ENCODE data around the gene ZCCHC24. TPM values are rescaled to one million over a fixed set of nuclear protein-coding genes. Genes with fewer than 3 reads are reported as not detected.

The ZCCHC24 gene
- total RNA-seq, 1 donor from 2014 or later = 5.9 TPM

GRCh38 chr10:79458483-79458882 lies 13.1 kb upstream of the ZCCHC24 start:
- Mint-ChIP-seq H3K9me3 (peaks cover 7% of the 10 kb centered on the region), H3K4me1 (no peaks in the 10 kb centered on the region), H3K27ac (no peak overlapping the region), H3K36me3 (no peaks in the 10 kb centered on the region), H3K27me3 (ENCODE audit: insufficient read depth, low read depth) (no peaks in the 10 kb centered on the region), H3K4me3 (no peak overlapping the region)
- Histone ChIP-seq H3K4me1 (no peaks in the 10 kb centered on the region), H4K20me1 (ENCODE audit: low read depth) (no peaks in the 10 kb centered on the region), H3K4me2 (no peak overlapping the region), H3F3A (ENCODE audit: low read depth) (no peaks in the 10 kb centered on the region), H3K4me3 (no peak overlapping the region), H3K27me3 (peaks cover 14% of the 10 kb centered on the region), H3K9ac (no peak overlapping the region), H3K9me3 (ENCODE audit: low read depth) (no peaks in the 10 kb centered on the region), H2AFZ (replicated peaks) (no peak overlapping the region), H3K27ac (no peak overlapping the region), H3K36me3 (no peaks in the 10 kb centered on the region), H3K79me2 (ENCODE audit: low read depth) (no peaks in the 10 kb centered on the region)
- TF ChIP-seq EZH2 (IDR thresholded peaks at IDR 0.05) = no peak
- TF ChIP-seq EZH2phosphoT487 (IDR thresholded peaks at IDR 0.05) = no peak
- no peak for TF ChIP-seq CTCF (IDR thresholded peaks at IDR 0.05)
- no peak for DNase-seq (ENCODE audit: low spot score)

GRCh38 chr10:79457256-79457785 lies 11.9 kb upstream of the ZCCHC24 start:
- no peak overlapping the region for H2AFZ ChIP-seq (replicated peaks)
- no peak for TF ChIP-seq EZH2 (IDR thresholded peaks at IDR 0.05)
- H3F3A ChIP-seq (ENCODE audit: low read depth) = no peaks in the 10 kb centered on the region
- peaks cover 14% of the 10 kb centered on the region for H3K27me3 ChIP-seq
- no peaks in the 10 kb centered on the region for H3K79me2 ChIP-seq (ENCODE audit: low read depth)
- DNase-seq (ENCODE audit: low spot score) = no peak
- peaks cover 7% of the 10 kb centered on the region for H3K9me3 Mint-ChIP-seq
- no peak overlapping the region for H3K4me2 ChIP-seq
- no peaks in the 10 kb centered on the region for H3K36me3 Mint-ChIP-seq
- H3K9ac ChIP-seq = no peak overlapping the region
- H3K36me3 ChIP-seq = no peaks in the 10 kb centered on the region
- no peak overlapping the region for H3K27ac ChIP-seq
- H3K27me3 Mint-ChIP-seq (ENCODE audit: insufficient read depth, low read depth) = no peaks in the 10 kb centered on the region
- H3K4me1 ChIP-seq = no peaks in the 10 kb centered on the region
- no peak overlapping the region for H3K4me3 ChIP-seq
- no peaks in the 10 kb centered on the region for H3K9me3 ChIP-seq (ENCODE audit: low read depth)
- no peaks in the 10 kb centered on the region for H4K20me1 ChIP-seq (ENCODE audit: low read depth)
- H3K27ac Mint-ChIP-seq = no peak overlapping the region
- no peak overlapping the region for H3K4me3 Mint-ChIP-seq
- H3K4me1 Mint-ChIP-seq = peaks cover under 1% of the 10 kb centered on the region

- no peaks in the 10 kb centered on the region for H3K79me2 ChIP-seq (ENCODE audit: low read depth)
- no peak overlapping the region for H3K4me3 Mint-ChIP-seq
- no peak overlapping the region for H2AFZ ChIP-seq (replicated peaks)
- no peaks in the 10 kb centered on the region for H4K20me1 ChIP-seq (ENCODE audit: low read depth)
- H3K36me3 Mint-ChIP-seq = no peaks in the 10 kb centered on the region
- no peak for TF ChIP-seq EZH2phosphoT487 (IDR thresholded peaks at IDR 0.05)
- no peak for TF ChIP-seq CTCF (IDR thresholded peaks at IDR 0.05)
- DNase-seq (ENCODE audit: low spot score) = no peak
- H3K4me3 ChIP-seq = no peak overlapping the region
- peaks cover 9% of the 10 kb centered on the region for H3K27me3 ChIP-seq
- H3K4me1 ChIP-seq = peaks cover 5% of the 10 kb centered on the region
- no peaks in the 10 kb centered on the region for H3K9me3 ChIP-seq (ENCODE audit: low read depth)
- H3K27me3 Mint-ChIP-seq (ENCODE audit: insufficient read depth, low read depth) = peaks cover 8% of the 10 kb centered on the region
- H3K27ac Mint-ChIP-seq = no peak overlapping the region
- H3K4me1 Mint-ChIP-seq = peaks cover 11% of the 10 kb centered on the region
- H3K27ac ChIP-seq = no peak overlapping the region
- no peak overlapping the region for H3K4me2 ChIP-seq
- peaks cover 7% of the 10 kb centered on the region for H3K9me3 Mint-ChIP-seq
- H3K9ac ChIP-seq = no peak overlapping the region
- H3F3A ChIP-seq (ENCODE audit: low read depth) = no peaks in the 10 kb centered on the region
- H3K36me3 ChIP-seq = no peaks in the 10 kb centered on the region
Measured at GRCh38 chr10:79454259-79454658, 8.8 kb upstream of the ZCCHC24 start.

GRCh38 chr10:79453392-79453791 lies 8.0 kb upstream of the ZCCHC24 start:
- Mint-ChIP-seq H3K36me3 (no peaks in the 10 kb centered on the region), H3K27me3 (ENCODE audit: insufficient read depth, low read depth) (peaks cover 8% of the 10 kb centered on the region), H3K9me3 (peaks cover 7% of the 10 kb centered on the region), H3K4me1 (peaks cover 19% of the 10 kb centered on the region), H3K4me3 (no peak overlapping the region), H3K27ac (no peak overlapping the region)
- no peak overlapping the region for H2AFZ ChIP-seq (replicated peaks)
- no peak for DNase-seq (ENCODE audit: low spot score)
- H3K27ac ChIP-seq = no peak overlapping the region
- H3K4me3 ChIP-seq = no peak overlapping the region
- peaks cover 16% of the 10 kb centered on the region for H3K27me3 ChIP-seq
- TF ChIP-seq EZH2phosphoT487 (IDR thresholded peaks at IDR 0.05) (no peak), CTCF (IDR thresholded peaks at IDR 0.05) (no peak), EZH2 (IDR thresholded peaks at IDR 0.05) (no peak)
- no peaks in the 10 kb centered on the region for H3F3A ChIP-seq (ENCODE audit: low read depth)
- H3K36me3 ChIP-seq = no peaks in the 10 kb centered on the region
- H3K4me2 ChIP-seq = no peak overlapping the region
- no peaks in the 10 kb centered on the region for H4K20me1 ChIP-seq (ENCODE audit: low read depth)
- H3K4me1 ChIP-seq = peaks cover 10% of the 10 kb centered on the region
- H3K9me3 ChIP-seq (ENCODE audit: low read depth) = no peaks in the 10 kb centered on the region
- H3K79me2 ChIP-seq (ENCODE audit: low read depth) = no peaks in the 10 kb centered on the region
- H3K9ac ChIP-seq = no peak overlapping the region
